Measurements from ENCODE around the gene ADCK1.
A peak's percentile ranks its signal among the peaks of the same experiment; 100 is the strongest.

Gene ADCK1

GRCh38 chr14:77947372-77947771, 147.5 kb downstream of the ADCK1 start:
- ChIA-PET POLR2A (no interaction called here), CTCF (no interaction called here)
- Histone ChIP-seq H3K4me1 (ENCODE audit: control insufficient read depth, insufficient read depth, low read length) (no peaks in the 10 kb centered on the region), H3K4me3 (ENCODE audit: low read depth, low read length) (no peak overlapping the region), H3K9me3 (ENCODE audit: control insufficient read depth, insufficient read depth, low read depth, low read length) (no peaks in the 10 kb centered on the region), H3K27ac (ENCODE audit: extremely low read depth, low read depth, low read length) (no peak overlapping the region), H3K36me3 (ENCODE audit: control insufficient read depth in 2 of 2, insufficient read depth in 1 of 2, low read length in 2 of 2) (no peaks in the 10 kb centered on the region)
- TF ChIP-seq HOXC10 (CRISPR knock-in tag; IDR thresholded peaks at IDR 0.05) = no peak
- peak; percentile 55 for TF ChIP-seq SETDB1 (IDR thresholded peaks at IDR 0.05; ENCODE audit: insufficient read length, low read length)
- peak; percentile 94 for TF ChIP-seq ZNF585B (tag by site-specific recombination; IDR thresholded peaks at IDR 0.05)

- H3K36me3 ChIP-seq (ENCODE audit: control insufficient read depth in 2 of 2, insufficient read depth in 1 of 2, low read length in 2 of 2) = no peaks in the 10 kb centered on the region
- H3K4me3 ChIP-seq (ENCODE audit: low read depth, low read length) = no peak overlapping the region
- POLR2A ChIA-PET = no interaction called here
- H3K4me1 ChIP-seq (ENCODE audit: control insufficient read depth, insufficient read depth, low read length) = no peaks in the 10 kb centered on the region
- no peaks in the 10 kb centered on the region; the same call in 1 of the 2 replicates for H3K9me3 ChIP-seq (ENCODE audit: control insufficient read depth, insufficient read depth, low read depth, low read length)
- H3K27ac ChIP-seq (ENCODE audit: extremely low read depth, low read depth, low read length) = no peak overlapping the region
- CTCF ChIA-PET = no interaction called here
- no peak for TF ChIP-seq ZNF626 (tag by site-specific recombination; IDR thresholded peaks at IDR 0.05)
- TF ChIP-seq ZNF157 (tag by site-specific recombination; IDR thresholded peaks at IDR 0.05) = no peak
- TF ChIP-seq ZNF768 (tag by site-specific recombination; IDR thresholded peaks at IDR 0.05) = no peak
- no peak for TF ChIP-seq ZNF792 (tag by site-specific recombination; IDR thresholded peaks at IDR 0.05)
These were observed 150.6 kb downstream of the ADCK1 start for GRCh38 chr14:77950371-77951063.

- H3K27ac ChIP-seq (ENCODE audit: extremely low read depth, low read depth, low read length) = no peak overlapping the region
- no peak overlapping the region for H3K4me3 ChIP-seq (ENCODE audit: low read depth, low read length)
- POLR2A ChIA-PET = no interaction called here
- CTCF ChIA-PET = no interaction called here
- no peaks in the 10 kb centered on the region for H3K4me1 ChIP-seq (ENCODE audit: control insufficient read depth, insufficient read depth, low read length)
- no peaks in the 10 kb centered on the region for H3K36me3 ChIP-seq (ENCODE audit: control insufficient read depth in 2 of 2, insufficient read depth in 1 of 2, low read length in 2 of 2)
- H3K9me3 ChIP-seq (ENCODE audit: control insufficient read depth, insufficient read depth, low read depth, low read length) = no peaks in the 10 kb centered on the region; the same call in 1 of the 2 replicates
- TF ChIP-seq BCL11A (tag by site-specific recombination; IDR thresholded peaks at IDR 0.05; ENCODE audit: low read depth) (no peak), ZNF549 (tag by site-specific recombination; IDR thresholded peaks at IDR 0.05) (no peak), ZNF24 (tag by site-specific recombination; IDR thresholded peaks at IDR 0.05) (no peak), ZNF132 (tag by site-specific recombination; IDR thresholded peaks at IDR 0.05; ENCODE audit: borderline replicate concordance) (no peak), ZNF544 (tag by site-specific recombination; IDR thresholded peaks at IDR 0.05) (no peak), ZNF274 (IDR thresholded peaks at IDR 0.05; ENCODE audit: low read length) (no peak), ZNF274 (tag by site-specific recombination; IDR thresholded peaks at IDR 0.05; ENCODE audit: borderline replicate concordance) (no peak), SP2 (tag by site-specific recombination; IDR thresholded peaks at IDR 0.05) (no peak), PRDM4 (tag by site-specific recombination; IDR thresholded peaks at IDR 0.05) (no peak), GLIS1 (tag by site-specific recombination; IDR thresholded peaks at IDR 0.05) (no peak), ZNF184 (tag by site-specific recombination; IDR thresholded peaks at IDR 0.05) (no peak), ZNF280D (tag by site-specific recombination; IDR thresholded peaks at IDR 0.05) (no peak), ZNF488 (tag by site-specific recombination; IDR thresholded peaks at IDR 0.05) (no peak), OSR2 (tag by site-specific recombination; IDR thresholded peaks at IDR 0.05) (no peak), ZNF449 (tag by site-specific recombination; IDR thresholded peaks at IDR 0.05) (no peak), ZNF580 (tag by site-specific recombination; IDR thresholded peaks at IDR 0.05) (no peak)
These were observed 156.0 kb downstream of the ADCK1 start for GRCh38 chr14:77955816-77956484.

All from HEK293 (cell line).